HEK293T (cell line): Measurements from ENCODE around the gene VEPH1.

ENCODE experiments used
- CTCF ChIA-PET: fragments of 350-600 bp; formaldehyde crosslinking; extraction: SDS; loops from one replicate; lab custom pipeline; 2021; ENCODE audit warnings: antibody characterized with exemption, inconsistent platforms; lab: Yijun Ruan, JAX
- POLR2A ChIA-PET: fragments of 350-600 bp; formaldehyde crosslinking; extraction: SDS; loops from one replicate; lab custom pipeline; 2020; ENCODE audit warnings: antibody characterized with exemption, inconsistent platforms; lab: Yijun Ruan, JAX
- DNase-seq: peaks from one replicate; pipeline ENCODE4 v3.0.0; 2012; ENCODE audit warnings: mixed read lengths; ENCODE audit errors: extremely low spot score
- ARNT ChIP-seq: fragments of 450-650 bp; IDR thresholded peaks from 2 replicates; pipeline ENCODE4 v1.6.1; 2017; ENCODE audit warnings: mild to moderate bottlenecking
- BHLHE40 ChIP-seq: fragments of 450-650 bp; IDR thresholded peaks from 2 replicates; pipeline ENCODE4 v1.6.1; 2016; ENCODE audit warnings: mild to moderate bottlenecking, moderate library complexity, borderline replicate concordance
- CTBP1 ChIP-seq: fragments of 450-650 bp; IDR thresholded peaks from 2 replicates; pipeline ENCODE4 v1.6.1; 2016; ENCODE audit warnings: borderline replicate concordance
- ELF4 ChIP-seq: fragments of 450-650 bp; IDR thresholded peaks from 2 replicates; pipeline ENCODE4 v1.6.1; 2017; ENCODE audit warnings: antibody characterized with exemption
- FOXA1 ChIP-seq: fragments of 450-650 bp; IDR thresholded peaks from 2 replicates; pipeline ENCODE4 v1.6.1; 2016; ENCODE audit warnings: mild to moderate bottlenecking
- FOXK2 ChIP-seq: fragments of 450-650 bp; IDR thresholded peaks from 2 replicates; pipeline ENCODE4 v1.6.1; 2016; ENCODE audit warnings: mild to moderate bottlenecking
- FOXM1 ChIP-seq: fragments of 450-650 bp; IDR thresholded peaks from 2 replicates; pipeline ENCODE4 v1.6.1; 2017; ENCODE audit warnings: mild to moderate bottlenecking, borderline replicate concordance
- HDGF ChIP-seq: fragments of 450-650 bp; IDR thresholded peaks from 2 replicates; pipeline ENCODE4 v1.6.1; 2017; ENCODE audit warnings: antibody characterized with exemption, borderline replicate concordance
- L3MBTL2 ChIP-seq: fragments of 450-650 bp; conservative IDR thresholded peaks from 2 replicates; pipeline ENCODE4 v1.6.1; 2016; ENCODE audit warnings: mild to moderate bottlenecking
- LEF1 ChIP-seq: fragments of 450-650 bp; IDR thresholded peaks from 2 replicates; pipeline ENCODE4 v1.6.1; 2017; ENCODE audit warnings: mild to moderate bottlenecking, borderline replicate concordance
- NFRKB ChIP-seq: fragments of 450-650 bp; IDR thresholded peaks from 2 replicates; pipeline ENCODE4 v1.6.1; 2016; ENCODE audit warnings: mild to moderate bottlenecking, moderate library complexity
- PKNOX1 ChIP-seq: fragments of 450-650 bp; IDR thresholded peaks from 2 replicates; pipeline ENCODE4 v1.6.1; 2016
- SP1 ChIP-seq: fragments of 450-650 bp; IDR thresholded peaks from 2 replicates; pipeline ENCODE4 v1.6.1; 2017
- SUZ12 ChIP-seq: fragments of 450-650 bp; IDR thresholded peaks from 2 replicates; pipeline ENCODE4 v1.6.1; 2016; ENCODE audit warnings: mild to moderate bottlenecking
- TARDBP ChIP-seq: fragments of 450-650 bp; IDR thresholded peaks from 2 replicates; pipeline ENCODE4 v1.6.1; 2016
- ZNF384 ChIP-seq: fragments of 450-650 bp; IDR thresholded peaks from 2 replicates; pipeline ENCODE4 v1.6.1; 2016

Gene VEPH1

GRCh38 chr3:157529751-157530150 is 26.5 kb upstream of the VEPH1 start:
- no peak for DNase-seq
- ChIA-PET CTCF (interaction anchor here (0.6 kb wide), 1 partner anchor 822 kb away, joined by 4 read pairs; no protein-coding TSS in a partner anchor), POLR2A (no interaction called here)
- no peak for TF ChIP-seq LEF1
- TF ChIP-seq SP1 = no peak
- no peak for TF ChIP-seq PKNOX1
- TF ChIP-seq CTBP1 = no peak
- TF ChIP-seq HDGF = no peak
- no peak for TF ChIP-seq FOXM1

GRCh38 chr3:157529085-157529484 is 25.9 kb upstream of the VEPH1 start:
- TF ChIP-seq NFRKB = no peak
- ChIA-PET POLR2A (no interaction called here), CTCF (interaction anchor here (0.6 kb wide), 1 partner anchor 821 kb away, joined by 4 read pairs; no protein-coding TSS in a partner anchor)
- no peak for DNase-seq

GRCh38 chr3:157527131-157527881 is 24.1 kb upstream of the VEPH1 start:
- ChIA-PET POLR2A (no interaction called here), CTCF (no interaction called here)
- TF ChIP-seq NFRKB = no peak
- no peak for TF ChIP-seq FOXK2
- TF ChIP-seq ZNF384 = no peak
- no peak for TF ChIP-seq BHLHE40
- TF ChIP-seq CTBP1 = no peak
- TF ChIP-seq LEF1 = no peak
- no peak for TF ChIP-seq L3MBTL2
- no peak for TF ChIP-seq SUZ12
- TF ChIP-seq FOXM1 = no peak
- TF ChIP-seq PKNOX1 = no peak
- TF ChIP-seq TARDBP = no peak
- TF ChIP-seq FOXA1 = no peak
- TF ChIP-seq ARNT = no peak
- no peak for TF ChIP-seq SP1
- TF ChIP-seq HDGF = no peak
- no peak for DNase-seq

GRCh38 chr3:157526036-157526435 is 22.8 kb upstream of the VEPH1 start:
- CTCF ChIA-PET = no interaction called here
- POLR2A ChIA-PET = no interaction called here
- no peak for TF ChIP-seq ARNT
- TF ChIP-seq SP1 = no peak
- no peak for TF ChIP-seq CTBP1
- TF ChIP-seq NFRKB = no peak
- TF ChIP-seq FOXM1 = no peak
- TF ChIP-seq LEF1 = no peak
- no peak for TF ChIP-seq FOXK2
- TF ChIP-seq ZNF384 = no peak
- TF ChIP-seq PKNOX1 = no peak
- no peak for TF ChIP-seq SUZ12
- TF ChIP-seq L3MBTL2 = no peak
- no peak for TF ChIP-seq ELF4
- no peak for TF ChIP-seq BHLHE40
- no peak for TF ChIP-seq FOXA1
- TF ChIP-seq TARDBP = no peak
- TF ChIP-seq HDGF = no peak
- no peak for DNase-seq

- ChIA-PET CTCF (no interaction called here), POLR2A (no interaction called here)
- no peak for DNase-seq
- TF ChIP-seq LEF1 (no peak), PKNOX1 (no peak), CTBP1 (no peak), L3MBTL2 (no peak), BHLHE40 (no peak), FOXA1 (no peak), ELF4 (no peak), FOXK2 (no peak), SUZ12 (no peak), SP1 (no peak), HDGF (no peak), TARDBP (no peak), ARNT (no peak), ZNF384 (no peak)
Observed at GRCh38 chr3:157523814-157524213, 20.6 kb upstream of the VEPH1 start.

GRCh38 chr3:157522648-157523047 is 19.4 kb upstream of the VEPH1 start:
- ChIA-PET CTCF (interaction anchor here (1.0 kb wide), 1 partner anchor 9 kb away, joined by 3 read pairs; no protein-coding TSS in a partner anchor), POLR2A (no interaction called here)
- TF ChIP-seq FOXM1 (no peak), BHLHE40 (no peak), TARDBP (no peak), ELF4 (no peak), SP1 (no peak), ARNT (no peak), PKNOX1 (no peak), FOXK2 (no peak), CTBP1 (no peak), FOXA1 (no peak), LEF1 (no peak), L3MBTL2 (no peak)
- DNase-seq = no peak
